Gastroesophageal sphincter (tissue), 4 donors: ENCODE measurements around the gene U2AF1L4. TPM values are rescaled to one million over a fixed set of nuclear protein-coding genes. Genes with fewer than 3 reads are reported as not detected.
A peak's percentile ranks its signal among the peaks of the same experiment; 100 is the strongest.

Experiments used
- ATAC-seq: fragments of 150-250 bp; one replicate; pipeline ENCODE4 v1.9.1; 2016; ENCODE audit warnings: mild to moderate bottlenecking, moderate library complexity
- H3K27ac ChIP-seq, 4 donors: fragments of 200-600 bp; sonication (generic) in 3 of 4; 1 replicate in 3 of 4; 2 replicates in 1 of 4; pipeline ENCODE4 v1.5.1; 2016 to 2019
- H3K27me3 ChIP-seq: fragments of 200-600 bp; sonication (generic); one replicate; pipeline ENCODE4 v1.5.1; 2019
- H3K36me3 ChIP-seq, 2 donors: fragments of 200-600 bp; sonication (generic); one replicate each; pipeline ENCODE4 v1.5.1; 2019; ENCODE audit warnings: control low read depth in 1 of 2
- H3K4me1 ChIP-seq, 3 donors: fragments of 200-600 bp; sonication (generic); 1 replicate in 2 of 3; 2 replicates in 1 of 3; pipeline ENCODE4 v1.5.1; 2016 to 2019; ENCODE audit warnings: control low read depth in 2 of 3
- H3K4me3 ChIP-seq, 2 donors: fragments of 200-600 bp; sonication (generic); one replicate each; pipeline ENCODE4 v1.5.1; 2019; ENCODE audit warnings: mild to moderate bottlenecking in 1 of 2, moderate library complexity in 1 of 2
- H3K9me3 ChIP-seq, 3 donors: fragments of 200-600 bp; sonication (generic); one replicate each; pipeline ENCODE4 v1.5.1; 2017 to 2019; ENCODE audit warnings: control low read depth in 2 of 3
- CTCF ChIP-seq, 4 experiments: fragments of 200-600 bp in 2 of 4; fragments of 450-650 bp in 2 of 4; sonication (generic) in 1 of 4; IDR thresholded peaks; one replicate each; pipeline ENCODE4 v1.5.1; 2017 to 2019; ENCODE audit warnings: antibody characterized with exemption in 4 of 4, mild to moderate bottlenecking in 2 of 4, moderate library complexity in 2 of 4
- EP300 ChIP-seq: sonication (generic); formaldehyde crosslinking; IDR thresholded peaks from one replicate; pipeline ENCODE4 v1.6.1; 2017; ENCODE audit warnings: antibody characterized with exemption, mild to moderate bottlenecking
- POLR2A ChIP-seq, 2 donors: fragments of 450-650 bp; IDR thresholded peaks; one replicate each; pipeline ENCODE4 v1.6.1; 2017; ENCODE audit warnings: antibody characterized with exemption in 2 of 2, mild to moderate bottlenecking in 2 of 2, moderate library complexity in 1 of 2
- POLR2AphosphoS5 ChIP-seq: sonication (generic); formaldehyde crosslinking; IDR thresholded peaks from one replicate; pipeline ENCODE4 v1.6.1; 2017; ENCODE audit warnings: antibody characterized with exemption
- WGBS, 2 donors: methylation state at CpG; one replicate each; pipeline ENCODE4 v1.1.5; 2018; ENCODE audit warnings: low coverage in 1 of 2; 5-methylcytosine and 5-hydroxymethylcytosine counted together
- total RNA-seq, 4 donors: library from RNA; depleted of rRNA; stranded (reverse); fragments of >200 nt; gene quantifications; one replicate each; pipeline ENCODE4 v1.1.0, GENCODE V29; 2016

Gene U2AF1L4
- total RNA-seq, 4 donors from 2014 or later = 7.5 to 29.3 (median 23.7) TPM

- Histone ChIP-seq H3K4me3 (peak overlapping the region in 1 of 2 donors; percentile 94), H3K9me3 (no peaks in the 10 kb centered on the region), H3K4me1 (peaks cover 0 to 61% (median 19%) of the 10 kb centered on the region in 3 donors), H3K27ac (peak overlapping the region in 3 of 4 donors; percentile 8 to 94 (median 91)), H3K27me3 (no peaks in the 10 kb centered on the region), H3K36me3 (peaks cover 0 to 51% of the 10 kb centered on the region in 2 donors)
- ATAC-seq = no peak
- TF ChIP-seq POLR2AphosphoS5 (no peak), POLR2A (IDR thresholded peaks at IDR 0.05) (no peak), CTCF (IDR thresholded peaks at IDR 0.05) (no peak), EP300 (no peak)
- 75 to 82% methylated on average over 4 to 13 of the region's 32 CpGs for WGBS, 2 donors
Measured at GRCh38 chr19:35719402-35720162, 25.6 kb downstream of the U2AF1L4 start.

GRCh38 chr19:35718345-35719041, 26.7 kb downstream of the U2AF1L4 start:
- peaks cover 0 to 40% of the 10 kb centered on the region in 2 donors for H3K36me3 ChIP-seq
- 0 to 2% methylated on average over 1 to 7 of the region's 42 CpGs for WGBS, 2 donors
- ATAC-seq = no peak

GRCh38 chr19:35717665-35718344, 27.4 kb downstream of the U2AF1L4 start, which contains the start of gene KMT2B:
TSS of gene KMT2B (plus strand) at chr19:35718003. CDS start at chr19:35718019, 16 bp downstream.
- peak; percentile 86 for ATAC-seq
- peaks cover 0 to 34% of the 10 kb centered on the region in 2 donors for H3K36me3 ChIP-seq
- WGBS, 2 donors = 0% methylated on average over 10 of the region's 109 CpGs; no CpG with 5 or more reads in 1 of the 2 donors
- H3K4me1 ChIP-seq = peaks cover 0 to 59% (median 19%) of the 10 kb centered on the region in 3 donors
- no peaks in the 10 kb centered on the region for H3K27me3 ChIP-seq
- H3K9me3 ChIP-seq = no peaks in the 10 kb centered on the region
- no peak for TF ChIP-seq POLR2AphosphoS5
- TF ChIP-seq EP300 = no peak
- no peak for TF ChIP-seq POLR2A (IDR thresholded peaks at IDR 0.05)
- TF ChIP-seq CTCF (IDR thresholded peaks at IDR 0.05) = no peak
- peak within 1 kb of the TSS; percentile 72 to 98 (median 92) for H3K27ac ChIP-seq
- H3K4me3 ChIP-seq = peak within 1 kb of the TSS; percentile 84 to 94

More at GRCh38 chr19:35718345-35719041, 26.7 kb downstream of the U2AF1L4 start:
- Histone ChIP-seq H3K4me1 (peaks cover 0 to 61% (median 19%) of the 10 kb centered on the region in 3 donors), H3K4me3 (peak overlapping the region; percentile 84 to 94), H3K27me3 (no peaks in the 10 kb centered on the region), H3K27ac (peak overlapping the region; percentile 72 to 98 (median 92)), H3K9me3 (no peaks in the 10 kb centered on the region)
- no peak for TF ChIP-seq POLR2A (IDR thresholded peaks at IDR 0.05)
- TF ChIP-seq CTCF (IDR thresholded peaks at IDR 0.05) = no peak
- no peak for TF ChIP-seq EP300
- no peak for TF ChIP-seq POLR2AphosphoS5

- TF ChIP-seq POLR2A (IDR thresholded peaks at IDR 0.05) = no peak
- peak in 3 of 4 experiments; percentile 87 to 92 (median 88) for TF ChIP-seq CTCF (IDR thresholded peaks at IDR 0.05)
- TF ChIP-seq POLR2AphosphoS5 = peak; percentile 24
- H3K27me3 ChIP-seq = no peaks in the 10 kb centered on the region
- peaks cover 0 to 52% (median 19%) of the 10 kb centered on the region in 3 donors for H3K4me1 ChIP-seq
- no CpG with 5 or more reads among the region's 77 CpGs for WGBS, 2 donors
- peak overlapping the region; percentile 41 to 98 (median 92) for H3K27ac ChIP-seq
- H3K4me3 ChIP-seq = peak overlapping the region; percentile 57 to 94
- peaks cover 0 to 26% of the 10 kb centered on the region in 2 donors for H3K36me3 ChIP-seq
- ATAC-seq = peak; percentile 94
- no peaks in the 10 kb centered on the region for H3K9me3 ChIP-seq
Measured at GRCh38 chr19:35716801-35717664, 28.2 kb downstream of the U2AF1L4 start.
